Ovary (tissue), 3 donors: ENCODE results near the gene LRRC4.

Experiments
- EP300 ChIP-seq: sonication (generic); formaldehyde crosslinking; IDR thresholded peaks from one replicate; pipeline ENCODE4 v1.6.1; 2017; ENCODE audit warnings: antibody characterized with exemption
- POLR2A ChIP-seq: fragments of 450-650 bp; IDR thresholded peaks from one replicate; pipeline ENCODE4 v1.6.1; 2017; ENCODE audit warnings: antibody characterized with exemption, mild to moderate bottlenecking, moderate library complexity
- TF ChIP-seq, protein P1 (sequence below), 3 donors: fragments of 450-650 bp in 2 of 3; fragments of 200-600 bp in 1 of 3; IDR thresholded peaks; one replicate each; pipeline versions ENCODE4 v1.5.1 to v1.8.0; 2016 to 2022; ENCODE audit warnings: antibody characterized with exemption in 3 of 3, mild to moderate bottlenecking in 1 of 3
- donor health status: DM: no; HTN: no; CAD: no.

DNA sequence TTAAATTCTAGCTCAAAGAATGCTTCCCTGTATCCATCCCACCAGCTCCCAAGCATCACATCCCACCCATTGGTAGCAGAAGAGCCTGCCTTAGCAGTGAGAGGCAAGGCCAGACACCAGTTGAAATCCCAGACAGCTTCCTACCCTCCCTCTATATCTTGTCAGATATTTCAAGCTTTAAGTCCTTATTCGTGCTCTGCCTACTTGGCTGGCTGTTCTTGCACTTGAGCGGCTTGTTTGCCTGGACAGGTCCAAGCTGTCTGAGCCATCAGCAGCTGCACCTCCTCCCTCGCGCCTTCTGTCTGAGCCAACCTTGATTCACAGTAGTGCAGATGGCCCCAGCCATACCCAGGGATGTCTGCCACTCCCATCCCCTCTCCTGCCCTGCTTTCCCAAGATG is 16.4 kb downstream of the LRRC4 start:
- TF ChIP-seq, protein P1, sequence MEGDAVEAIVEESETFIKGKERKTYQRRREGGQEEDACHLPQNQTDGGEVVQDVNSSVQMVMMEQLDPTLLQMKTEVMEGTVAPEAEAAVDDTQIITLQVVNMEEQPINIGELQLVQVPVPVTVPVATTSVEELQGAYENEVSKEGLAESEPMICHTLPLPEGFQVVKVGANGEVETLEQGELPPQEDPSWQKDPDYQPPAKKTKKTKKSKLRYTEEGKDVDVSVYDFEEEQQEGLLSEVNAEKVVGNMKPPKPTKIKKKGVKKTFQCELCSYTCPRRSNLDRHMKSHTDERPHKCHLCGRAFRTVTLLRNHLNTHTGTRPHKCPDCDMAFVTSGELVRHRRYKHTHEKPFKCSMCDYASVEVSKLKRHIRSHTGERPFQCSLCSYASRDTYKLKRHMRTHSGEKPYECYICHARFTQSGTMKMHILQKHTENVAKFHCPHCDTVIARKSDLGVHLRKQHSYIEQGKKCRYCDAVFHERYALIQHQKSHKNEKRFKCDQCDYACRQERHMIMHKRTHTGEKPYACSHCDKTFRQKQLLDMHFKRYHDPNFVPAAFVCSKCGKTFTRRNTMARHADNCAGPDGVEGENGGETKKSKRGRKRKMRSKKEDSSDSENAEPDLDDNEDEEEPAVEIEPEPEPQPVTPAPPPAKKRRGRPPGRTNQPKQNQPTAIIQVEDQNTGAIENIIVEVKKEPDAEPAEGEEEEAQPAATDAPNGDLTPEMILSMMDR (IDR thresholded peaks at IDR 0.05) = no peak
- TF ChIP-seq POLR2A (no peak), EP300 (no peak)
